CD4-positive, alpha-beta T cell treated with Interleukin-4 for 1 hour (primary cell): ENCODE measurements around the gene RECK.
"Not testable (repeated sequence)": the region's sequence is repeated elsewhere in the genome, so short reads cannot be mapped to it uniquely, and the experiment has no call there.

ENCODE experiments used
- DNase-seq, 2 donors: peaks; one replicate each; pipeline ENCODE4 v3.0.0-alpha.2; 2020 to 2022

Gene RECK

DNA sequence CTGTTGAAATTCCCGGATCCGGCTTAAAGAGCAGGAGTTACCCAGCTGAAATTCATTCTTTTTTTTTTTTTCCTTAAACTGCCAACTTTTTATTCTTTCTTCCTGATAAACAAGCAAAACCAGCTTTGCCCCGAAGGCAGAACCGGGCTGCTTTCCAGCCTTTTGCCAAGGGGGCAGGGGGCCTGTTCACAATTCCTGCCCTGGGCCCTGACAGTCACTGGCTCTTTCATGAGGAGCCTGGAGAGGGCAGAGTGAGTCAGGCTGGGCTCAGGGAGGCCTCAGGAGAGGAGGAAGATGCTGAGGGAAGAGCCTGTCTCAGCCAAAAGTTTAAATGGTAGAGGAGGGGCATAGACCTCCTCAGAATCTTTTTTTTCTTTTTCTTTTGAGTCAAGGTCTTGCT lies 104.6 kb downstream of the RECK start:
- DNase-seq: no peak

GRCh38 chr9:36141761-36142160 lies 105.0 kb downstream of the RECK start:
- no peak for DNase-seq

DNA sequence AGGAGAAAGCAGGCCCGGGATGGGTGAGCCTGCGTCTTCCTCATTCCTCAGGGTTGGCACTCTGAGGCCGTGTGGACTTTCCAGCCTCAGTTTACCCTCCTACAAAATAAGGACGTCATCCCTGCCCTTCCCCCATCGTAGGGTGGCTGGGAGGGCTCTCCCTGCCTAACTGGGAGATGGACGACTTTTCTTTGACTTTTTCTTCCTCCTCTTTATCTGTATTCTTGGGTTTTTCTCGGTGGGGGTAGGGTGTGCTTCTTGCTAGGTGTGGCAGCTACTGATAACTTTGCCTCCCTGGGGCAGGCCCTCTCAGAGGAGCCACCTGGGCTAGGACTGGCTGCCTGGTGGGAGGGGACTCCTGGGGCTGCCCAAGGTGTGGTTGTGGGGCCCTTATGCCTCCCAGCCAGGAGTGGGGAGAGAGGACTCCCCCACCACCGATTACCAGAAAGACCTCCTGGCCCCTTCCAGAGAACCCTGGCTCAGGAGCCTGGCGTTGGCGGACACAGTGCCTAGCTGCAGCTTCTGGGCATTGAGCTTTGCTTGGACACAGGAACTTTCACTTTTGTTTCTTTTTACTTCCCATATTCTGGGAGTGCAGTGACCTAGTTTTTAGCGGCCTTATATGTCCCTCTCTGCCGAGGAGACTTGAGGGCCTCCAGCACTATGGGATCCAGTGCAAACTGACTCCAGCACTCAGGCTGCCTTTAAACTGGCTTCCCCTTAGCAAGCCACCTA lies 106.0 kb downstream of the RECK start:
- DNase-seq: peak in 1 of 2 donors; percentile 39

- no peak for DNase-seq
Observed at GRCh38 chr9:36143245-36143641, 106.5 kb downstream of the RECK start.

DNA sequence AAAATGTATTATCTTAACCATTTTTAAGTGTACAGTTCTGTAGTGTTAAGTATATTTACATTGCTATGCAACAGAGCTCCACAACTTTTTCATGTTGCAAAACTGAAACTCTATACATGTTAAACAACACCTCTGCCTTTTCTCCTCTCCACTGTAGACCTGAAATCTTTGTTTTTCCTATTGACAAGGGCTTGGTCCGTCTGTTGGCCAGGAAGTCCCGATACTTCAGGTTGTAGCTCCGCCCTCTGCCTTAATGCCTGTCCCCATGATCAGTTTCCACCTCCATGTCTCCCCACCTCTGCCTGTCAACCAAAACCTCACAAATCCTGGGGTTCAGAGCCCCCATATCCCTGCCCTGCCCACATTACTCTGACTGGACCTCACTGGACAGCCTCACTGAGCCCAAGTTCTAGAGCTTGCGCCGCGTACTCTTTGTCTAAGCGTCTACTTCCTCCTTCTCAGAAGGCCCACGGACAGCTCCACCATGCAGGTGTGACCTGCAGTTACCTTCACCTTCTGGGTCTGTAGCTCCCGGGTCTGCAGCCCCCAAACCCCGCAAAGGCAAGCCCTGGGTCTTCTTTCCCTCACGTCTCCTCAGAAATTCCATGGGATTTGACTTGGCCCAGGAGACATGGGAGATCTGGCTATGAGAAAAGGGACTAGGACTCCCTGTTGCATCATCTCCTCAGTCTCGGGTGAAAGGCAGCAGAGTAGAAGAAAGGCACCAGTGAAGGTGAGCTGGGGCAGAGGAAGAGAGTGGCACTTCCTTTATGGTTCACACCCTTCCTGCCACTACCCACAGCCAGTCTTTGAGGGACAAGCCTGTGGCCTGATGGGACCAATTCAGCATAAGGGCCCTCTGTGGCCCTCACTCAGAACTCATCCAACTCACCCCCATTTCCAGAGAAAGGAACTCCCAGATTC lies 107.9 kb downstream of the RECK start:
- DNase-seq: peak; percentile 49 to 52

DNA sequence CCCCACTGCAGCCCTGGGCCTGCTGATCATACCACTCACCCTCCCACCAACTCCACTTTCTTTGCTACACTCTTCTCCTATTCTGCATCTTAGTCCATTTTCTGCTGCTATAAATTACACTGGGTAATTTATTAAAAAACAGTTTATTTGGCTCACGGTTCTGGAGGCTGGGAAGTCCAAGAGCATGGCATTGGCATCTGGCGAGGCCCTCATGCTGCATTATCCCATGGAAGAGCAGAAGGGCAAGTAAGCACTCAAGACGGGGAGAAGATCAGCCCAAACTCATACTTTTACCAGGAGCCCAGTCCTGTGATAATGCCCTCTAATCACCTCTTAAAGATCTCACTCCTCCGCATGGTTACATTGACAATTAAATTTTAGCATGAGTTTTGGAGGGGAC lies 109.3 kb downstream of the RECK start:
- no peak for DNase-seq

- no peak for DNase-seq
Observed at GRCh38 chr9:36146651-36147050, 109.9 kb downstream of the RECK start.

GRCh38 chr9:36147441-36148175 lies 110.9 kb downstream of the RECK start:
- no peak for DNase-seq

DNA sequence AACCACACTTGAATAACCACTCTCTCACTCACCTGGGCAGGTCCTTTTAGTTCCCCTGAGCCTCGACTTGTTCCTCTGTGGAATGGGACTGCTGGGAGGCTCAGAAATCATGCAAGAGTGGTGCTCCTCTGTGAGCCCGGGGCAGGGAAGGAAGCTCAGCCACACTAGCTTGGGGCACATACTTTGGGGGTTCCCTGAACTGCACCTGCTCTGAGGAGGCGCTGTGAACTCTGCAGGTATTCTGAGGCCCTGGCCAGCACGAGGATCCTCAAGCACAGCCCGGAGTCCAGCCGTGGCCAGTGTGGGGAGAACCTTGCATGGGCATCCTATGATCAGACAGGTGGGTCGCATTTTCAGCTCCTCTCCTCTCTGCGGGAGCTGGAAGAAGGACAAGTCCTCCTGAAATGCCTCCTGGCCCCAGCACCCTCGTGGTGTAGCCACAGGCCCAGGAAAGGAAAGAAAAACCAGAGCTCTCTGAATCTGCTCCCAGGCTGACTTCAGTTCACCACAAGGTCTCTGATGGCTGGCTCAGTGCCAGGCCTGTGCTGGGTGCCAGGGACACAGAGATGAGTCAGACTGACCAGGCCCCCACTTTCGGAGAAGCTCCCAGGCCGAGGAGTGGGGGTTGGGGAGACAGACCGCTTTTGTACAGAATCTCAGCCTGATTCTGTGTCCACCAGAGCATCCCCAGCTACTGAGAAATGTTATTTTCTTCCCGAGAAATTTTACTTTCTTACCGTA lies 111.8 kb downstream of the RECK start:
- DNase-seq: peak; percentile 74 to 82

DNA sequence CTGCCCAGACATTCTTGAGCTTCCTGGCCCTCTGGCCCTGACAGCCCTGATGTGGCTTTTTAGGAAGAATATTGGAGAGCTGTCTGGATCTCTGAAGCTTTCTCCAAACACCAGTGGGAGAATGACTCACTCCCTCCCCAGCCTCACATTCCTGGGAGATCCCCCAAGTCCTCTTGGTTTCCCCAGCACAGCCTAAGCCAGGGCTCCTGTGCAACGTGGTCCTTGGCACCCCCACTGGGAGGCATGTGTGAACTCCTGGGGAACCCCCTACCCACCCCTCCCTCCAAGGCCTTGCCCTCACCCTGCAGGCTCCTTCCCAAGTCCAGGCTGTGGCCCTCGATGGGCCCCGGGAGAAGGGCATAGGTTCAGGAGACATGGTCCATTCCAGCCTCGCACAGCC lies 112.5 kb downstream of the RECK start:
- DNase-seq: no peak

- no peak for DNase-seq
Observed at GRCh38 chr9:36150574-36151315, 114.0 kb downstream of the RECK start.

- peak; percentile 89 to 92 for DNase-seq
Observed at GRCh38 chr9:36151316-36152210, 114.8 kb downstream of the RECK start.

GRCh38 chr9:36152741-36153438 lies 116.2 kb downstream of the RECK start:
- DNase-seq: no peak

- DNase-seq: no peak
Observed at GRCh38 chr9:36153746-36154145, 117.0 kb downstream of the RECK start.

GRCh38 chr9:36154331-36154952 lies 117.7 kb downstream of the RECK start:
- peak in 1 of 2 donors; percentile 64 for DNase-seq

DNA sequence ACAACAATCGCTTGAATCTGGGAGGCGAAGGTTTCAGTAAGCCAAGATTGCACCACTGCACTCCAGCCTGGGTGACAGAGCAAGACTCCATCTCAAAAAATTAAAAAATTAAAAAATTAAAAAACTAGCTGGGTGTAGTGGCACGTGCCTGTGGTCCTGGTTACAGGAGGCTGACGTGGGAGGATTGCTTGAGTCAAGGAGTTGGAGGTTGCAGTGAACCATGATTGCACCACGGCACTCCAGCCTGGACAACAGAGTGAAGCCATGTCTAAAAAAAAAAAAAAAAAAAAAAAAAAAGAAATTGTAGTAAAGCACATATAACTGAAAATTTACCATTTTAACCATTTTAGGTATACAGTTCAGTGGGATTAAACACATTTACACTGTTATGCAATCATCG lies 119.4 kb downstream of the RECK start:
- DNase-seq: no peak

DNA sequence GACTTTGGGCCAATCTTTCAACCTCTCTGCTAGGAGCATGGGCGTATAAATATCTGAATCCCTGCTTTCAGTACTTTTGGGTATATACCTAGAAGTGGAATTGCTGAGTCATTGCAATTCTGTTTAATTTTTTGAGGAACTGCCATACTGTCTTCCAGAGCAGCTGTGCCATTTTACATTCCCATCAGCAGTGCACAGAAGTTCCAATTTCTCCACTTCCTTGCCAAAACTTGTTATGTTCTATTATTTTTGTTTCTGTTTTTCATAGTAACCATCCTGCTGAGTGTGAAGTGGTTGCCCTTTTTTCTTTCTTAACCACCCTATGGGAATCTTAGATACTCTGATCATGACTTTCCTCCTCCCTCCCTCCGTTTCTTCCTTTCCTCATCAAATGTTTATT lies 121.4 kb downstream of the RECK start:
- no peak for DNase-seq

DNA sequence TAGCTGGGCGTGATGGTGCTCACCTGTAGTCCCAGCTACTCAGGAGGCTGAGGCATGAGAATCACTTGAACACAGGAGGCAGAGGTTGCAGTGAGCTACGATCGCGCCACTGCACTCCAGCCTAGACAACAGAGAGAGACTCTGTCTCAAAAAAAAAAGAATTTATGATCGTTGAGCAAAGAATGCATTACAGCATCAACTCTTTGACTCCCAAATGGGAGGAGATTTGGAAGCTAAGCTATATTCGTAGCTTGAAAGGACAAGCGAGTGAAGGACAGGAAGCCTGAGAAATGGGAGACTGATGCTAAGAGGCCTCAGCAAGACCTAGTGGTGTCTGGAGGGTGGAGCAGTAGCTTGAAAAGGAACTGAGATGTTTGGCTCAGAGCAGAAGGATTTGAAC lies 122.2 kb downstream of the RECK start:
- DNase-seq: no peak

GRCh38 chr9:36159509-36159908 lies 122.8 kb downstream of the RECK start:
- not testable (repeated sequence) for DNase-seq

DNA sequence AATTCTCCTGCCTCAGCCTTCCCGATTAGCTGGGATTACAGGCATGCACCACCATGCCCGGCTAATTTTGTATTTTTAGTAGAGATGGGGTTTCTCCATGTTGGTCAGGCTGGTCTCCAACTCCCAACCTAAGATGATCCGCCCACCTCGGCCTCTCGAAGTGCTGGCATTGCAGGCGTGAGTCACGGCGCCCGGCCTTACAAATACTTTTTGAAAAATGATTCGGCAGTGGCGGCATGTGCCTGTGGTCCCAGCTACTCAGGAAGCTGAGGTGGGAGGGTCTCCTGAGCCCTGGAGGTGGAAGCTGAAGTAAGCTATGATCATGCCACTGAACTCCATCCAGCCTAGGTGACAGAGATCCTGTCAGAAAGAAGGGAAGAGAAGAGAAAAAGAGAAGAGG lies 123.4 kb downstream of the RECK start:
- not testable (repeated sequence) for DNase-seq
